GM10248 (cell line): ENCODE measurements around the gene MBNL3.

ENCODE experiments used
- CTCF ChIA-PET: fragments of 300-600 bp; sonication (Branson Sonifier 250); formaldehyde crosslinking; extraction: SDS; loops from one replicate; lab custom pipeline; 2021; ENCODE audit warnings: antibody characterized with exemption; lab: Yijun Ruan, JAX
- POLR2A ChIA-PET: fragments of 350-650 bp; sonication (Branson Sonifier 250); formaldehyde crosslinking; extraction: SDS; loops from one replicate; lab custom pipeline; 2020; ENCODE audit warnings: antibody characterized with exemption; lab: Yijun Ruan, JAX
- DNase-seq: peaks from one replicate; pipeline ENCODE4 v3.0.0; 2012; ENCODE audit errors: extremely low spot score
- CTCF ChIP-seq: IDR thresholded peaks from 2 replicates; pipeline ENCODE4 v1.5.1; 2012; ENCODE audit warnings: mild to moderate bottlenecking, low read depth; ENCODE audit errors: extremely low read depth, missing control alignments, control extremely low read depth

Gene MBNL3

DNA sequence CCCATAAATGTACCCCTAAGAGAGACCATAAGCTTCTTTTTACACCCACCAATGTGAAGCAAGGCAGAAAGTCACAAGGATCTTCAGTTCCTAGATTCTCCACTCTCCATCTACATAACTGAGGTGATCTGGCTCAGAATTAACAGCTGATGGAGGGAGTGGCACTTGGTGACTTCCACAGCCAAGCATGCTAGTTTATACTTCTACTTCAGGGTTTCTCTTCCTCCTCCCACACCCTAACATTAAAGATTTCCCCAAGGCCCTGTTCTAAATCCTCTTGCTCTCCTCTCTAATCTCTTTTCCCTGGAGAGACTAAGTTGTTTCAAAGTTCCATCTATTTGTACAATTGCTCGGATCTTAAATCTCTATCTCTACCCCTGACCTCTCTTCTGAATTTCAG, 81.1 kb downstream of the MBNL3 start:
- DNase-seq, result no peak
- no peak for TF ChIP-seq CTCF
- ChIA-PET CTCF (interaction anchor here (0.7 kb wide), 1 partner anchor 213 kb away, joined by 3 read pairs; no protein-coding TSS in a partner anchor), POLR2A (no interaction called here)

DNA sequence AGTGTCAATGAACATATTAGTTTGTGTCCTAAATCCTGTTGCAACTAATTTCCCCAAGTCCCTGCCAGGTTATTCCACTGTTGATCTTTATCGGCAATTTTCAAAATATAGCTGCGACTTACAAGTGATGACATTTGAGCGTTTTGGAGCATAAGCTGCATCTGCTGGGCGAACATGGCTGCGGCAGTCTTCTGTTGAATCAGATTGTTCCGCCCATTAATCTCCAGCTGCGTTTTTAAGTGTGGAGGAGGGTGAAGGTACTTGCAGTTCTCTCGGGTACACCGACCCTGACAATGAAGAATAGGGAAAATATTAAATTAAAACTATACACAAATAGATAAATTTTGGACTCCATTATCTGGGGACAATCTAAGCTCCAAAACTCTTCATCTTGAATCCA, 82.7 kb downstream of the MBNL3 start:
- ChIA-PET CTCF (interaction anchor here (0.7 kb wide), 1 partner anchor 12 kb away, joined by 3 read pairs; no protein-coding TSS in a partner anchor), POLR2A (no interaction called here)
- DNase-seq, result no peak
- no peak for TF ChIP-seq CTCF

DNA sequence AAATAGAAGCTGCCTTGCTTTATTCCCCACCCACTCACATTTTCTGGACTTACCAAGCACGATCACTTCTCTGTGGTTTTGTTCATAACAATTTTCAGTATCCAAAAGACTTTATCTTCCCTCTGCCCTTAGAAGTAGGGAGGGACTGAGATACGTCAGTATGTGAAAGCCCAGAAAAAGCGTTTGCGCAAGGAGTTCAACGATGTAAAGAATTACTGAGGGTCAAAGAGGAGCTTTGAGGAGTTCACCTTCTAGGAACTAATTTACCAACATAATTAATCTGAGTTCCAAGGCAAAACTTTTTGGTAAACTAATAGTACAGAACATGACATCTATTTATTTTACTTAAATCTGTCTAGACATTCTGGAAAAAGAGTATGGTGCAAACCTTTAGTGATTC, 84.6 kb downstream of the MBNL3 start:
- no peak for DNase-seq
- TF ChIP-seq CTCF, result no peak
- ChIA-PET CTCF (interaction anchor here (1.1 to 1.6 kb wide), 3 partner anchors 9 to 58 kb away, joined by 3 read pairs; no protein-coding TSS in a partner anchor), POLR2A (no interaction called here)

DNA sequence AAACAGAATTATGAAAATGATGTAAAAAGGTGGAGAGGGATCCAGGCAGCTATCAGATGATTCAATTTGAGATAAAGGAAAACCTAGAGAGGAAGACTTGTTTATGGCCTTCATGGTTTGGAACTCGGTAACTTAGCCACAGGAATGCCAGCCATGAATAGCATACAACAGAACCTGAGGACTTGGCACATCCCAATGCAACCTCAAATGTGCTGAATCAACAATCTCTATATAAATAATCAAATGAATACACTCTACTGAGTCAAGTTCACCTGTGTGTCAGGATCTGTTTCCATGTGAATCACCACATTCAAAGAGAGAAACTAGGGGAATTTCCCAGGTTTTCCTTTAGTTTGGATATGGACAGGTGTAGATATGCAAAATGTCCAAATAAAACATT, 86.9 kb downstream of the MBNL3 start:
- TF ChIP-seq CTCF, result no peak
- CTCF ChIA-PET, result no interaction called here
- no peak for DNase-seq
- POLR2A ChIA-PET, result no interaction called here

GRCh38 chrX:132400706-132401105, 88.1 kb downstream of the MBNL3 start:
- no peak for TF ChIP-seq CTCF
- CTCF ChIA-PET, result no interaction called here
- POLR2A ChIA-PET, result no interaction called here
- no peak for DNase-seq

DNA sequence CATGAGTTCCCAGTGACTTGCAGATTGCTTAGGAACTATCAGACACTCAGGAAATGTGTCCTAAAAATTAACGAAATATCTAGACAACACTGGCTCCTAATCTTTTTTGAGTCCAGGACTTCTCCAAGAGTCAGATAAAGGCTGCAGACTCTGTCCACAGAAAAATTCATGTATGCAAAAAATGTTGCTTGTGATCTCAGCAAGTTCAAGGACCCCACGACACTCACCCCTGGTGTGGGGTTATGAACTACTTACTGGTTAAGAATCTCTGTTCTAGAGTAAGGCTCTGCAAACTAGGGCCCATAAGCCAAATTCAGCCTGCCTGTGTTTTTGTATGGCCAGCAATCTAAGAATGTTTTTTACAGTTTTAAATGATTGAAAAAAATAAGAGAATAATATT, 93.2 kb downstream of the MBNL3 start:
- TF ChIP-seq CTCF, result no peak
- CTCF ChIA-PET, result interaction anchor here (1.2 kb wide), 1 partner anchor 95 kb away, joined by 3 read pairs; no protein-coding TSS in a partner anchor
- no peak for DNase-seq
- POLR2A ChIA-PET, result no interaction called here
